GM21423 (cell line): Measurements from ENCODE around the gene CDCA7.
"Not testable (repeated sequence)": the region's sequence is repeated elsewhere in the genome, so short reads cannot be mapped to it uniquely, and the experiment has no call there.

Experiments
- ATAC-seq: cut with Tn5 transposase; IDR thresholded peaks from one replicate; pipeline ENCODE4 v1.9.1; 2021; ENCODE audit warnings: mild to moderate bottlenecking, moderate library complexity; ENCODE audit not compliant: unreplicated experiment

The CDCA7 gene

GRCh38 chr2:173357346-173357745 lies 2.7 kb downstream of the CDCA7 start:
- ATAC-seq, result no peak

GRCh38 chr2:173358616-173359015 lies 3.9 kb downstream of the CDCA7 start:
- no peak for ATAC-seq

- no peak for ATAC-seq
These were observed 4.6 kb downstream of the CDCA7 start for GRCh38 chr2:173359231-173359630.

- no peak for ATAC-seq
These were observed 15.5 kb downstream of the CDCA7 start for GRCh38 chr2:173370198-173370597.

- no peak for ATAC-seq
These were observed 16.4 kb downstream of the CDCA7 start for GRCh38 chr2:173371023-173371422.

GRCh38 chr2:173373290-173373689 lies 18.6 kb downstream of the CDCA7 start:
- no peak for ATAC-seq

- ATAC-seq, result no peak
These were observed 20.0 kb downstream of the CDCA7 start for GRCh38 chr2:173374634-173375033.

GRCh38 chr2:173385534-173385933 lies 30.9 kb downstream of the CDCA7 start:
- ATAC-seq, result not testable (repeated sequence)

GRCh38 chr2:173386021-173386737 lies 31.5 kb downstream of the CDCA7 start:
- ATAC-seq, result no peak

- ATAC-seq, result no peak
These were observed 32.0 kb downstream of the CDCA7 start for GRCh38 chr2:173386738-173387065.

GRCh38 chr2:173387079-173387478 lies 32.4 kb downstream of the CDCA7 start:
- no peak for ATAC-seq

GRCh38 chr2:173387660-173388059 lies 33.0 kb downstream of the CDCA7 start:
- ATAC-seq, result no peak

GRCh38 chr2:173388795-173389194 lies 34.1 kb downstream of the CDCA7 start:
- no peak for ATAC-seq

- ATAC-seq, result no peak
These were observed 35.4 kb downstream of the CDCA7 start for GRCh38 chr2:173390036-173390435.

- ATAC-seq, result no peak
These were observed 38.1 kb downstream of the CDCA7 start for GRCh38 chr2:173392731-173393130.

GRCh38 chr2:173393186-173393585 lies 38.5 kb downstream of the CDCA7 start:
- no peak for ATAC-seq

GRCh38 chr2:173393636-173394035 lies 39.0 kb downstream of the CDCA7 start:
- ATAC-seq, result no peak

GRCh38 chr2:173394091-173394974 lies 39.7 kb downstream of the CDCA7 start:
- ATAC-seq, result no peak

- ATAC-seq, result no peak
These were observed 41.1 kb downstream of the CDCA7 start for GRCh38 chr2:173395567-173396351.

- no peak for ATAC-seq
These were observed 42.9 kb downstream of the CDCA7 start for GRCh38 chr2:173397539-173397938.

- no peak for ATAC-seq
These were observed 44.6 kb downstream of the CDCA7 start for GRCh38 chr2:173399229-173399628.
